Liver (tissue), 3 donors: Measurements from ENCODE around the gene SCD5.

ENCODE experiments used
- CTCF ChIP-seq: fragments of 150-350 bp; IDR thresholded peaks from 2 replicates; pipeline ENCODE4 v1.5.1; 2017; ENCODE audit warnings: improper control_type of control experiment, low read depth, low read length; ENCODE audit not compliant: missing input control
- GABPA ChIP-seq, 2 donors: IDR thresholded peaks in 1 of 2; conservative IDR thresholded peaks in 1 of 2; 2 replicates each; pipeline ENCODE4 v1.6.1; 2016; ENCODE audit warnings: antibody characterized with exemption in 2 of 2, mild to moderate bottlenecking in 1 of 2, moderate library complexity in 1 of 2
- HNF4A ChIP-seq, 2 donors: conservative IDR thresholded peaks; 2 replicates each; pipeline ENCODE4 v1.6.1; 2016; ENCODE audit warnings: antibody characterized with exemption in 2 of 2, mild to moderate bottlenecking in 2 of 2
- JUND ChIP-seq, 2 donors: IDR thresholded peaks; 2 replicates each; pipeline ENCODE4 v1.6.1; 2016; ENCODE audit warnings: antibody characterized with exemption in 2 of 2
- RAD21 ChIP-seq, 2 donors: IDR thresholded peaks; 2 replicates each; pipeline ENCODE4 v1.6.1; 2016; ENCODE audit warnings: antibody characterized with exemption in 2 of 2, mild to moderate bottlenecking in 2 of 2
- RXRA ChIP-seq, 2 donors: IDR thresholded peaks; 2 replicates each; pipeline ENCODE4 v1.6.1; 2017 to 2018; ENCODE audit warnings: antibody characterized with exemption in 2 of 2, mild to moderate bottlenecking in 1 of 2
- SP1 ChIP-seq: IDR thresholded peaks from 2 replicates; pipeline ENCODE4 v1.6.1; 2018; ENCODE audit warnings: antibody characterized with exemption, mild to moderate bottlenecking
- TAF1 ChIP-seq: conservative IDR thresholded peaks from 2 replicates; pipeline ENCODE4 v1.6.1; 2016; ENCODE audit warnings: antibody characterized with exemption, mild to moderate bottlenecking
- donor health status: healthy.
- donor health status: healthy.

GRCh38 chr4:82814034-82814433, 15.4 kb upstream of the SCD5 start:
- TF ChIP-seq CTCF (no peak), RAD21 (IDR thresholded peaks at IDR 0.05) (no peak), GABPA (IDR thresholded peaks at IDR 0.05 in 1 of 2, conservative IDR thresholded peaks at IDR 0.05 in 1 of 2) (no peak), JUND (IDR thresholded peaks at IDR 0.05) (no peak), SP1 (no peak), HNF4A (conservative IDR thresholded peaks at IDR 0.05) (no peak), TAF1 (no peak), RXRA (IDR thresholded peaks at IDR 0.05) (no peak)
